Stomach (tissue), 4 donors: ENCODE results near the gene TMEM8B.

Source experiments
- EP300 ChIP-seq: sonication (generic); formaldehyde crosslinking; IDR thresholded peaks from one replicate; pipeline ENCODE4 v1.6.1; 2017; ENCODE audit warnings: antibody characterized with exemption
- POLR2A ChIP-seq, 4 donors: fragments of 450-650 bp; IDR thresholded peaks; one replicate each; pipeline ENCODE4 v1.6.1; 2016; ENCODE audit warnings: antibody characterized with exemption in 4 of 4, control low read depth in 2 of 4, mild to moderate bottlenecking in 1 of 4, moderate library complexity in 1 of 4
- POLR2AphosphoS5 ChIP-seq, 3 donors: sonication (generic); formaldehyde crosslinking; IDR thresholded peaks; one replicate each; pipeline ENCODE4 v1.6.1; 2016; ENCODE audit warnings: antibody characterized with exemption in 3 of 3
- TF ChIP-seq, protein P1 (sequence below), 7 experiments: fragments of 450-650 bp in 4 of 7; fragments of 200-600 bp in 3 of 7; sonication (generic) in 3 of 7; IDR thresholded peaks; one replicate each; pipeline ENCODE4 v1.5.1; 2016 to 2019; ENCODE audit warnings: antibody characterized with exemption in 7 of 7, control low read depth in 2 of 7, mild to moderate bottlenecking in 1 of 7

DNA sequence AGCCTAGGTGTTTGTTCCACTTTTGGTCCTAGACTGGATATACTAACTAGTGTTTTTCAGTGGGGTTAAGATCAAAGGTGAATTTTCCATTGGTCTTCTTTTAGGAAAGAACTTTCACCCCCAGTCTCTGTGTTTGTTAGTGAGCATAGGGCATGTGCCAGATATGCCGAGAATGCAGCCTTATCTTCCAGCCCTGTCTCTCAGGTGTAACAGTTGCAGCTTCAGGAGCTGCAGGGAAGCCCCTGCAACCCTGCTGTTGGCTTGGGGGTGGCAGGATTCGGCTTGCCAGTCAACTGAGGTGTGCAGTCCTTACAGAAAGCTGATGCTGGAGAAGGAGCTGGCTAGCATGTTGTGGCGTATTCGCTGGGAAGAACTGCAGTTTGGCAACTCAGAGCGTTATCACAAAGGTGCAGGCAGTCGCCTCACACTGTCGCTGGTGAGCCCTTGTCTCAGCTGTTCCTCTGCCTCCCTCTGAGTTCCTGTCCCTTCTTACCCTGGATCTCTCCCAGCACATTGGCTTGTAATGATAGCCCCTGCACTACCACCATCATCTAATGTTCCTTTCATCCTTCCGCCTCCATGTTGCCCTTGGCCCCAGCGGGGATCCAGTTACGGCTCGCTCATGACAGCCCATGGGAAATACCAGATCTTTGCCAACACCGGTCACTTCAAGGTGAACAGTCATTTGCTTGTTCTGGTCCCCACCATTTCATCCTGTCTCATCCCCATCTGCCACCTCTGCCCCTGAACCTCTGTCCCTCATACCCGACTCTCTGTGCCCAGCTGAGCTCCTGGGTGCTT is 27.5 kb upstream of the TMEM8B start:
- TF ChIP-seq, protein P1, sequence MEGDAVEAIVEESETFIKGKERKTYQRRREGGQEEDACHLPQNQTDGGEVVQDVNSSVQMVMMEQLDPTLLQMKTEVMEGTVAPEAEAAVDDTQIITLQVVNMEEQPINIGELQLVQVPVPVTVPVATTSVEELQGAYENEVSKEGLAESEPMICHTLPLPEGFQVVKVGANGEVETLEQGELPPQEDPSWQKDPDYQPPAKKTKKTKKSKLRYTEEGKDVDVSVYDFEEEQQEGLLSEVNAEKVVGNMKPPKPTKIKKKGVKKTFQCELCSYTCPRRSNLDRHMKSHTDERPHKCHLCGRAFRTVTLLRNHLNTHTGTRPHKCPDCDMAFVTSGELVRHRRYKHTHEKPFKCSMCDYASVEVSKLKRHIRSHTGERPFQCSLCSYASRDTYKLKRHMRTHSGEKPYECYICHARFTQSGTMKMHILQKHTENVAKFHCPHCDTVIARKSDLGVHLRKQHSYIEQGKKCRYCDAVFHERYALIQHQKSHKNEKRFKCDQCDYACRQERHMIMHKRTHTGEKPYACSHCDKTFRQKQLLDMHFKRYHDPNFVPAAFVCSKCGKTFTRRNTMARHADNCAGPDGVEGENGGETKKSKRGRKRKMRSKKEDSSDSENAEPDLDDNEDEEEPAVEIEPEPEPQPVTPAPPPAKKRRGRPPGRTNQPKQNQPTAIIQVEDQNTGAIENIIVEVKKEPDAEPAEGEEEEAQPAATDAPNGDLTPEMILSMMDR (IDR thresholded peaks at IDR 0.05): no peak
- TF ChIP-seq POLR2A (IDR thresholded peaks at IDR 0.05) (no peak), POLR2AphosphoS5 (IDR thresholded peaks at IDR 0.05) (no peak), EP300 (no peak)
